ENCODE results near the gene MYCN.

GRCh38 chr2:15911686-15912085, 28.7 kb upstream of the MYCN start:
- TF ChIP-seq USF1 (IDR thresholded peaks at IDR 0.05) (no peak), RAD21 (IDR thresholded peaks at IDR 0.05; ENCODE audit: low read depth) (no peak), TCF12 (IDR thresholded peaks at IDR 0.05; ENCODE audit: low read depth) (no peak), YY1 (IDR thresholded peaks at IDR 0.05; ENCODE audit: low read depth) (no peak)
- TF ChIP-seq, protein P1, sequence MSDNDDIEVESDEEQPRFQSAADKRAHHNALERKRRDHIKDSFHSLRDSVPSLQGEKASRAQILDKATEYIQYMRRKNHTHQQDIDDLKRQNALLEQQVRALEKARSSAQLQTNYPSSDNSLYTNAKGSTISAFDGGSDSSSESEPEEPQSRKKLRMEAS (IDR thresholded peaks at IDR 0.05): no peak

All from Ishikawa (cell line).